GM18861 (cell line): Measurements from ENCODE around the gene ATG7.
"Not testable (repeated sequence)": the region's sequence is repeated elsewhere in the genome, so short reads cannot be mapped to it uniquely, and the experiment has no call there.

Source experiments
- ATAC-seq: cut with Tn5 transposase; IDR thresholded peaks from one replicate; pipeline ENCODE4 v1.9.1; 2021; ENCODE audit not compliant: unreplicated experiment

The ATG7 gene

GRCh38 chr3:11385891-11386290 lies 113.7 kb downstream of the ATG7 start:
- ATAC-seq = no peak

GRCh38 chr3:11386465-11387113 lies 114.4 kb downstream of the ATG7 start:
- no peak for ATAC-seq

- no peak for ATAC-seq
Measured at GRCh38 chr3:11389386-11390268, 117.4 kb downstream of the ATG7 start.

DNA sequence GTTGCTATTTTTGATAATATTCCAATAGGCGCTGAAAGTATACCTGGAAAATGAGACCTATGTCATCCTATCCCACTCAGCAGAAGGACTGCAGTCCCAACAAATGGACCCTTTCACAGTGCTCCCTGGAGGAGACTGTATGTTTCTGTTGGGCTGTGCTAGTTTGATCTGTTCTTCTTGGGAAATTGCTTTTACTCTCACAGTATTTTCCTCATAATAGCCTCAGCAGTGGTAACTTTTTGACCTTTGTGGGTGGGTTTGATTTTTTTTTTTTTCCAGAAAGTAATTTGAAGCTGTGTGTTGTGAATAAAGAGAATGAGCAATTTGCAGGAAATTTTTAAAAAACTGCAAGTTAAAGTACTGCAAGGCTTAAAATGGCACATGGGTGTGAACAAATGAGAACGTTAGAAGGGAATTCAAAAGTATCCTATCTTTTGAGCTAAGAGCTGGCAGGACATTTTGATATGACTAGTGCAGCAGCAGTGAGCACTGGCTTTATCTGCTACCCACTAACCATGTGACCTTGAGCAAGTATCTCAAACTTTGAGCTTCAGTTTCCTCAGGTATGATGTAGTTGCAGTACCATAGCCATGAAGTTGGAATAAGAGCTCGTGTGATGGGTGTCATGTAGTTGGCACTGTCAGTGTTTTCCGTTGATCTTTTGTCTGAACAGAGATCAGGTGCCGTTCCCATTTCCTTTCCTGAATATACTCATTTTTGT lies 118.4 kb downstream of the ATG7 start:
- ATAC-seq = no peak

DNA sequence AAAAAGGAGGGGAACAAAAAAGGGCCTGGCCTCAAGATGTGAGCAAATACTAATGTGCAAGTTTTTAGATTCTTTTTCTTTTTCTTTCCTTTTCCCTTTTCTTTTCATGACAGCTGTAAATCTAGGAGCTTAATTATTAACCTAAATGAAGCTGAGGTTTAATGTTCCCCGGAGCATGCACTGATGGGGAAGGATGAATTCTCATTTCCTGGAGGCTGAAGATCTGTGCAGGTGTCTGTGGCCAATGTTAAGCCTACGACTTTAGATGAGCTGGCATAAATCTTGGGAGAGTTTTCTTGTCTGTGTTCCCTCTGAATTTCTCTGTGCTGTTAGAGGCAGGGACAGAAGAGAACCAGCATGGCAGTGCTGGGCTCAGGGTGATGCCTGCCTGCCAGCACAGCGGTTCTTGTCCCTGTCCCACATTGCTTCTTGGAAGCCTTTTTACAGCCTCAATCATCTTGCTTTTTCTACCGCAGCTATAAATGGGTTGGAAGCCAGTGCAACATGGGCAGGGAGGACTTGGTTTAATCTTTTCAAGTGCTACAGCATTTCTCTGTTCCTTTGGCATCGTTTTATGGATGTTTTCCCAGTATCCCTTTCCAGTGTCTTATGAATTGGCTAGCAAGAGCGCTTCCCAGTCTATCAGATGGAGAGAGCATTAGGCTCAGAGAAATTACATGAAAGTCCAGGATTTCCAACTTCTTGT lies 119.1 kb downstream of the ATG7 start:
- no peak for ATAC-seq

GRCh38 chr3:11392014-11392859 lies 120.0 kb downstream of the ATG7 start:
- ATAC-seq = no peak

DNA sequence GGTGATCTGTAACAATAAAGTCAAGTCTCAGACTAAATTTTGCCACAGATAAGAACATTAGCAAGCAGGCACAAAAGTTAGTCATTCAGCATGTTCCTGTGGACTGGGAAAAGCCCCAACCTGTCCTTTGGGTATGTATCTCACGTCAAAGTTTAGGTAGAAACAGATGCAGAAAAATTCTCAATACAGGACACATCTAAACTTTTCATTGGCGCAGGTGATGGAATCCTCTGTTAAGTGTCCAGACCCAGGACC lies 120.6 kb downstream of the ATG7 start:
- ATAC-seq = no peak

GRCh38 chr3:11393401-11393800 lies 121.2 kb downstream of the ATG7 start:
- ATAC-seq = no peak

DNA sequence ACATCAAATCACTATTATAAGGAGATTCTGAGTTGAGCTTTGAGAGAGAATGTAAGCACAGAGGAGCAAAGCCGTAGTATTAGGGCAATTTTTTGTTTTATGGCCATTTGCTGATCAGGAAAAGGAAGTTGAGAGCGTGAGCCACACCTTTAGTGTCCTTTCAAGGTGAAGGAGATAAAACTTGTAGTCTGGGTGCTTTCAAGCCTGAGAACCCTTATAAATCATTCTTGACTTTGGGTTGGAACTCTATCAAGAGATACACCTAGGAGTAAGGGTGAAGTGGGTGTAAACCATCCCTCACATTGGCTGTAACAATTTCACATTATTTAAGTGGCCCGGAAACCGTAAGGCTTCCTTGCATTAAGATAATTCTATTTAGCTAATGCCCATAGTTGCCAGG lies 122.2 kb downstream of the ATG7 start:
- ATAC-seq = no peak

GRCh38 chr3:11400213-11400612 lies 128.0 kb downstream of the ATG7 start:
- ATAC-seq = no peak

DNA sequence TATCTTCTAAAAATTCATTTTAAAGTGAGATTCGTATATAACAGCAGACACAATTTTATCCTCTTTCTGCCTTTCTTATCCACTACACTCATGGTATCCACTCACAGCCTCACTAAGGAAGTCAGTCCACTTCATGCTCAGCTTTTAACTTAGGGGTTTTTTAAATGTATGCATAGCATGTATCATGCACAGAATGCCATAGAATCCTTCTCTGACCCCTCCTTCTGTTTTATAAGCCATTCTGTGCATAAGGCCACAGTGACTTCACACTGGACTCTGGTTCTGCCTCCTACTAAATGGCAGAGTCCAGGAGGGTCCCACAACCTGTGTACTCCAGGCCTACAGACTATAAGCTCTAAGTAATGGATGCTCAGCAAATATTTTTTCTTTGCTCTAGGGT lies 129.2 kb downstream of the ATG7 start:
- no peak for ATAC-seq

DNA sequence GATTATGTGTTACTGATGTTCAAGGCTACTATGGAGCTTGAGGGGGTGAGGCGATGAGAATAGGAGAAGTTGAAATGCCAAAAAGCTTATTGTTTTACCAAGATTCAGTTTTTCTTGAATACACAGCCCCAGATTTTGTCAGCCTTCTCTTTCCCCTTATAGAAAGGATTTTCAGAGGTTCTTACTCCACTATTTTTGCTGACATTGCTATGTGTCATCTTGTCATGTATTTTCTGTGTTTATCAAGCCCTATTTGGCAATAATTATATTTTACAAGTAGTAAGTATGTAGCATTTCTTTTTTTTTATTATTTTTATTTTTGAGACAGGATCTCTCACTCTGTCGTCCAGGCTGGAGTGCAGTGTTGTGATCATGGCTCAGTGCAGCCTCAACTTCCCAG lies 133.1 kb downstream of the ATG7 start:
- no peak for ATAC-seq

DNA sequence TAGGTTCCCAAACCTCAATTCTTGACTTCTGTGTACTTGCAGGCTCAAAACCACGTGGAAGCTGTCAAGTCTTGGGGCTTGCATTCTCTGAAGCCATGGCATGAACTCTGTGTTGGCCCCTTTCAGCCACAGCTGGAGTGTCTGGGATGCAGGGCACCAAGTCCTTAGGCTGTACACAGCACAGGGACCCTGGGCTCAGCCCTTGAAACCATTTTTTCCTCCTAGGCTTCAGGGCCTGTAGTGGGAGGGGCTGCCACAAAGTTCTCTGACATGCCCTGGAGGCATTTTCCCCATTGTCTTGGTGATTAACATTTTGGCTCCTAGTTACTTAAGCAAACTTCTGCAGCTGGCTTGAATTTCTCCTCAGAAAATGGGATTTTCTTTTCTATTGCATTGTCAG lies 135.4 kb downstream of the ATG7 start:
- ATAC-seq = no peak

- ATAC-seq = not testable (repeated sequence)
Measured at GRCh38 chr3:11408324-11408859, 136.2 kb downstream of the ATG7 start.

DNA sequence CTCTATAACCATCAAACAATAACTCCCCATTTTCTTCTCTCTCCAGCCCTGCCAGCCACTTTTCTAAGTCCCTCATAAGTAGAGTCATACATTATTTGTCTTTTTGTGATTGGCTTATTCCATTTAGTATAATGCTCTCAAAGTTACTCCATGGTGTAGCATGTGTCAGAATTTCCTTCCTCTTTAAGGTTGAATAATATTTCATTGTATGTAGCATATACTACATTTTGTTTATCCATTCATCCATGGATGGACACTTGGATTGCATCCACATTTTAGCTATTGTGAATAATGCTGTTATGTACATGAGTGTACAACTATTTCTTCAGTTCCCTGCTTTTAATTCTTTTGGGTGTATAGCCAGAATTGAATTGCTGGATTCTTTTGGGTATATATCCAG lies 138.4 kb downstream of the ATG7 start:
- no peak for ATAC-seq

GRCh38 chr3:11411956-11412355 lies 139.8 kb downstream of the ATG7 start:
- no peak for ATAC-seq

DNA sequence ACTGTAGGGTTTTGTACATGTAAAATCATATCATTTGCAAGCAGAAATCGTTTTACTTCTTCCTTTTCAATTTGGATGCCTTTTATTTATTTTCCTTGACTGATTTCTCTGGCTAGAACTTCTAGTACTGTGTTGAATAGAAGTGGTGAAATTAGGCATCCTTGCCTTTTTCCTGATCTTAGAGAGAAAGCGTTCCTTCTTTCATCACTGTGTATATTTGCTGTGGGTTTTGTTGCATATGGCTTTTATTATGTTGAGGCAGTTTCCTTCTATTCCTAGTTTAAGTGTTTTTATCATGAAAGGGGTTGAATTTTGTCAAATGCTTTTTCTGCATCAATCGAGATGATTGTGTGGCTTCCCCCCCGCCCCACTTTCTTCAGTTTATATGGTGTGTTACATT lies 140.9 kb downstream of the ATG7 start:
- ATAC-seq = no peak

DNA sequence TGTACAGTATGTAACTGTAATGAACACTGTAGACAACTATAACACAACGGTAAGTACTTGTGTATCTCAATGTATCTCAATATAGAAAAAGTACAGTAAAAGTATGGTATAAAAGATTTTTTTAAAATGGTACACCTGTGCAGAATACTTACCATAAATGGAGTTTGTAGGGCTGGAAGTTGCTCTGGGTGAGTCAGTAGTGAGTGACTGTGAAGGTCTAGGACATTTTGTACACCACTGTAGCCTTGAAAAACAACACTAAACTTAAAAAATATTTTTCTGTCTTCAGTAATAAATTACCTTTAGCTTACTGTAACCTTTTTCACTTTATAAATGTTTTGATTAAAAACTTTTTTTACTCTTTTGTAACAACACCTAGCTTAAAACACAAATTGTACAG lies 142.9 kb downstream of the ATG7 start:
- no peak for ATAC-seq

DNA sequence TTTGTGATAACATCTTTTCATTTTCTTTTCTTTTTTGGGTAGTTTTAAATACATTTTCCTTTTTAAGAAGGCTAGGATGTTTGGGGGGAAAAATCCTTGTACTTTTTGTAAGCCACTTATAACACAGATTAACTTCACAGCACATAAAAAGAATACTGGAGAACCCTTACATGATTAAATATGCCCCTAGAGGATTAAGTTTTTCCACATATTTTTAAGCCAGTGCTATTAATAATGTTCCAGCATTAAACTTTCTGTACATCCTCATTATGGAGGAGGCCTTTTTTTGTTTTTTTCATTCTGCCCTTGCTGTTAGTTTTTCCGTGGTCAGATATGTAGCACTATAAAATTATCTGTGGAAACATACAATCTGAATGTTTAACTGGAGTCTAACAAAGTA lies 147.9 kb downstream of the ATG7 start:
- no peak for ATAC-seq

- ATAC-seq = no peak
Measured at GRCh38 chr3:11422291-11422690, 150.1 kb downstream of the ATG7 start.
